Measurements from ENCODE around the gene ALDH4A1. TPM values are rescaled to one million over a fixed set of nuclear protein-coding genes. Genes with fewer than 3 reads are reported as not detected.

Gene ALDH4A1
- total and polyA plus RNA-seq, 12 donors, result 12.7 to 60.8 (median 36.6) TPM

GRCh38 chr1:18944810-18945209, 42.5 kb upstream of the ALDH4A1 start:
- DNase-seq (no peak), ATAC-seq (no peak)
- H3K4me3 ChIP-seq, result no peak overlapping the region
- H3K4me1 ChIP-seq, result peaks cover 39 to 99% (median 71%) of the 10 kb centered on the region in 9 donors
- H3K27ac ChIP-seq, result peak overlapping the region in 7 of 10 donors; percentile 3 to 41 (median 26)
- intact Hi-C loops (cut with DNase I), result no loop called here
- H3K9me3 ChIP-seq, result no peaks in the 10 kb centered on the region
- peaks cover 0 to 8% (median 0%) of the 10 kb centered on the region in 9 donors for H3K36me3 ChIP-seq
- 62 to 80% methylated on average over 2 of the region's 2 CpGs for WGBS, 2 donors
- TF ChIP-seq, protein P1, sequence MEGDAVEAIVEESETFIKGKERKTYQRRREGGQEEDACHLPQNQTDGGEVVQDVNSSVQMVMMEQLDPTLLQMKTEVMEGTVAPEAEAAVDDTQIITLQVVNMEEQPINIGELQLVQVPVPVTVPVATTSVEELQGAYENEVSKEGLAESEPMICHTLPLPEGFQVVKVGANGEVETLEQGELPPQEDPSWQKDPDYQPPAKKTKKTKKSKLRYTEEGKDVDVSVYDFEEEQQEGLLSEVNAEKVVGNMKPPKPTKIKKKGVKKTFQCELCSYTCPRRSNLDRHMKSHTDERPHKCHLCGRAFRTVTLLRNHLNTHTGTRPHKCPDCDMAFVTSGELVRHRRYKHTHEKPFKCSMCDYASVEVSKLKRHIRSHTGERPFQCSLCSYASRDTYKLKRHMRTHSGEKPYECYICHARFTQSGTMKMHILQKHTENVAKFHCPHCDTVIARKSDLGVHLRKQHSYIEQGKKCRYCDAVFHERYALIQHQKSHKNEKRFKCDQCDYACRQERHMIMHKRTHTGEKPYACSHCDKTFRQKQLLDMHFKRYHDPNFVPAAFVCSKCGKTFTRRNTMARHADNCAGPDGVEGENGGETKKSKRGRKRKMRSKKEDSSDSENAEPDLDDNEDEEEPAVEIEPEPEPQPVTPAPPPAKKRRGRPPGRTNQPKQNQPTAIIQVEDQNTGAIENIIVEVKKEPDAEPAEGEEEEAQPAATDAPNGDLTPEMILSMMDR (IDR thresholded peaks at IDR 0.05), result no peak
- H3K27me3 ChIP-seq, result no peaks in the 10 kb centered on the region

DNA sequence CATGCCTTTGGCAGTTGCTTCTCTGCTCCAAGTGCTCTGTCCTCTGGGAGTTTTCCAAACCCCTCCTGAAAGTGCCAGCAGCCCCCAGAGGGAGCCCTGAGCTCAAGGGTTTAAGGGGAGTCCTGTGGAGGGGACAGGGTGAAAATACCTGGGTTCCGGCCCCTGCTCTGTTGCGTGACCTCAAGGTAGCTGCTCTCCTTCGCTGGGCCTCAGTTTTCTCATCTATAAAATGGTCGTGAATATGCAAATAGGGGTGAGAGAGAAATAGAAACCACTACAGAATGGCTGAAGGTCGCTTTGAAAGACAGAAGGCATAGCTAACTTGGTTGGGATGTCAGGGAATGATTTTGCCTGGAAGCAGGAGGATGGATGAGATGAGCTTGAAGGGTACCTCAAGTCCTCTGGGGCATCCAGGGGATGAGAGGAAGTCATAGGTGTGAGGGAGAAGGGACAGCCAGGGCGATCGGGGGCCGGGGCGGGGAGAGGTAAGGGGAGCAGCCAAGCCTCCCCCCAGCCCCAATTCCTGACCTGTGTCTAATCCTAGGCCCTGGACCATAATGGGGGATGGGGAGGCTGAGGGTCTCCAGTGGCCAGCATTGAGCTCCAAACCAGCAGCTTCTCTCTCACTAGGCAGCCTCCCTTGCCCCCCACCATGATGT, 41.7 kb upstream of the ALDH4A1 start:
- Histone ChIP-seq H3K27me3 (no peaks in the 10 kb centered on the region), H3K4me3 (no peak overlapping the region), H3K27ac (peak overlapping the region in 3 of 10 donors; percentile 3 to 41 (median 19)), H3K9me3 (no peaks in the 10 kb centered on the region), H3K36me3 (peaks cover 0 to 8% (median 0%) of the 10 kb centered on the region in 9 donors), H3K4me1 (peaks cover 37 to 99% (median 71%) of the 10 kb centered on the region in 9 donors)
- WGBS, 2 donors, result 95% methylated on average over 9 of the region's 9 CpGs
- TF ChIP-seq, protein P1 (IDR thresholded peaks at IDR 0.05), result no peak
- intact Hi-C loops (cut with DNase I), result no loop called here
- no peak for ATAC-seq
- no peak for DNase-seq

DNA sequence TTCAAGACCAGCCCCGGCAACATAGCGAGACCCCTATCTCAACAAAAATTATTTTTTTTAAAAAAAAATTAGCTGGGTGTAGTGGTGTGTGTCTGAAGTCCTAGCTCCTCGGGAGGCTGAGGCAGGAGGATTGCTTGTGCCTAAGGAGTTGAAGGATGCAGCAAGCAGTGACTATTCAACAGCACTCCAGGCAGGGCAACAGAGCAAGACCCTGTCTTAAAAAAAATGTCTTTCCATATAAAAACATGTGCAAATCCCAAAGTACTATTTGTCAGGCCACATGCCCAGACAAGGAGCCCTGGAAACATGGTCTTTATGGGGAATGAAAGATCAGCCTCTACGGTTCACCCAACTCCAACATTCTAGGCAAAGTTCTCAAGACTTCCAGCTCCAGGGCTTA, 40.8 kb upstream of the ALDH4A1 start:
- intact Hi-C loops (cut with DNase I), result no loop called here
- ATAC-seq (no peak), DNase-seq (no peak)
- TF ChIP-seq, protein P1 (IDR thresholded peaks at IDR 0.05), result no peak
- Histone ChIP-seq H3K36me3 (peaks cover 0 to 8% (median 0%) of the 10 kb centered on the region in 9 donors), H3K4me3 (no peak overlapping the region), H3K4me1 (peaks cover 36 to 99% (median 71%) of the 10 kb centered on the region in 9 donors), H3K9me3 (no peaks in the 10 kb centered on the region), H3K27me3 (no peaks in the 10 kb centered on the region), H3K27ac (peak overlapping the region in 5 of 10 donors; percentile 62 to 82 (median 78))
- 96 to 97% methylated on average over 4 of the region's 4 CpGs for WGBS, 2 donors

DNA sequence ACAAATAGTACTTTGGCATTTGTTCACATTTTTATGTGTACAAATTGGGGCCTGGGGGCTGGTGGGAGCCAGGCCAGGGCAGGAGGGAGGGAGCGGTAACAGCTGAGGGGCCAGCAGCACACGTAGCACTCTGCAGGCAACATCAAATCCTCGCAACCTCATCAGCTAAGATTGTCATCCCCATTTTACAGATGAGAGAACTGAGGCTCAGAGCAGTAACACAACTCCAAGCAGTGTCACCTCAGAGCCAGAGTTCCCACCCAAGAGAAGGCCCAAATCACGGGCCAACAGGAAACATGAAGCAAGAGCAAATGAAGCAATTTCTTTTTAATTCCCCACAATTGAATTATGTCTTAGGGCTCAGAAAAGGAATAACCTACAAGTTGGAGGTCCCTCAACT, 40.0 kb upstream of the ALDH4A1 start:
- WGBS, 2 donors, result 72 to 83% methylated on average over 4 of the region's 4 CpGs
- ATAC-seq (no peak), DNase-seq (no peak)
- intact Hi-C loops (cut with DNase I), result no loop called here
- peaks cover 36 to 93% (median 72%) of the 10 kb centered on the region in 9 donors for H3K4me1 ChIP-seq
- H3K4me3 ChIP-seq, result no peak overlapping the region
- no peaks in the 10 kb centered on the region for H3K27me3 ChIP-seq
- peak overlapping the region; percentile 14 to 82 (median 66) for H3K27ac ChIP-seq
- H3K9me3 ChIP-seq, result no peaks in the 10 kb centered on the region
- TF ChIP-seq, protein P1 (IDR thresholded peaks at IDR 0.05), result no peak
- peaks cover 0 to 8% (median 0%) of the 10 kb centered on the region in 9 donors for H3K36me3 ChIP-seq
